Keratinocyte (primary cell): ENCODE data around the gene KANSL1. TPM values are rescaled to one million over a fixed set of nuclear protein-coding genes. Genes with fewer than 3 reads are reported as not detected.

Source experiments
- DNase-seq: peaks from one replicate; pipeline ENCODE4 v3.0.0-alpha.2; 2011; ENCODE audit warnings: low read depth, missing footprints, low spot score
- FAIRE-seq: peaks from 2 replicates; lab custom pipeline; 2011; peaks lifted over from hg19 to GRCh38; lab: Jason Lieb, UNC
- H2AFZ ChIP-seq: 2 replicates; pipeline ENCODE4 v1.6.0; 2012; ENCODE audit warnings: low read length, control low read depth, inconsistent platforms; ENCODE audit not compliant: control insufficient read depth
- H3K27ac ChIP-seq: 2 replicates; pipeline ENCODE4 v1.5.1; 2011; ENCODE audit warnings: low read length; ENCODE audit not compliant: control insufficient read depth, insufficient read depth
- H3K27me3 ChIP-seq: 3 replicates; pipeline ENCODE4 v1.6.0; 2011; ENCODE audit warnings: low read length; ENCODE audit not compliant: control insufficient read depth, insufficient read depth; ENCODE audit errors: extremely low read depth
- H3K36me3 ChIP-seq, 2 experiments: 2 replicates in 1 of 2; 3 replicates in 1 of 2; pipeline ENCODE4 v1.5.1; 2011; ENCODE audit warnings: low read length in 2 of 2, mild to moderate bottlenecking in 1 of 2; ENCODE audit not compliant: control insufficient read depth in 2 of 2, insufficient read depth in 2 of 2; ENCODE audit errors: extremely low read depth in 1 of 2
- H3K4me1 ChIP-seq: 3 replicates; pipeline ENCODE4 v1.5.1; 2011; ENCODE audit warnings: low read length; ENCODE audit not compliant: control insufficient read depth, insufficient read depth; ENCODE audit errors: extremely low read depth
- H3K4me2 ChIP-seq: 3 replicates; pipeline ENCODE4 v1.6.0; 2011; ENCODE audit warnings: low read depth, low read length; ENCODE audit not compliant: control insufficient read depth, insufficient read depth; ENCODE audit errors: extremely low read depth
- H3K4me3 ChIP-seq, 3 experiments: fragments of 200-600 bp in 1 of 3; sonication (generic) in 1 of 3; 2 replicates in 2 of 3; 3 replicates in 1 of 3; pipeline ENCODE4 v1.5.1; 2011 to 2016; ENCODE audit warnings: low read length in 3 of 3, mild to moderate bottlenecking in 3 of 3, control low read depth in 2 of 3, inconsistent platforms in 1 of 3, low read depth in 1 of 3, mixed read lengths in 1 of 3, mixed run types in 1 of 3, moderate library complexity in 1 of 3; ENCODE audit not compliant: control insufficient read depth in 2 of 3, insufficient read depth in 2 of 3; ENCODE audit errors: extremely low read depth in 1 of 3
- H3K79me2 ChIP-seq: 2 replicates; pipeline ENCODE4 v1.6.0; 2012; ENCODE audit warnings: low read length; ENCODE audit not compliant: control insufficient read depth, insufficient read depth
- H3K9ac ChIP-seq: 3 replicates; pipeline ENCODE4 v1.6.0; 2011; ENCODE audit warnings: low read length; ENCODE audit not compliant: control insufficient read depth, insufficient read depth; ENCODE audit errors: extremely low read depth
- H3K9me1 ChIP-seq: 3 replicates; pipeline ENCODE4 v1.6.0; 2011; ENCODE audit warnings: low read length; ENCODE audit not compliant: control insufficient read depth, insufficient read depth; ENCODE audit errors: extremely low read depth
- H3K9me3 ChIP-seq: 2 replicates; pipeline ENCODE4 v1.5.1; 2012; ENCODE audit warnings: low read depth, low read length; ENCODE audit not compliant: control insufficient read depth
- H4K20me1 ChIP-seq: 3 replicates; pipeline ENCODE4 v1.6.0; 2011; ENCODE audit warnings: low read length; ENCODE audit not compliant: control insufficient read depth, insufficient read depth; ENCODE audit errors: extremely low read depth
- EZH2 ChIP-seq: IDR thresholded peaks from one replicate; pipeline ENCODE4 v1.6.1; 2012; ENCODE audit warnings: inconsistent platforms, mild to moderate bottlenecking, low read length, moderate library complexity
- dilution Hi-C: fragments of 300-500 bp; cut with MboI; formaldehyde crosslinking; loops from one replicate; pipeline ENCODE4 v1.7.0; 2020; ENCODE audit warnings: low sequenced_read_pairs; ENCODE audit not compliant: extremely low pct_ligation_motif_present
- polyA plus RNA-seq, 5 experiments: library from polyadenylated mRNA; depleted of rRNA in 3 of 5; stranded (reverse) in 3 of 5; stranded (forward) in 1 of 5; unstranded in 1 of 5; fragments of >200 nt; gene quantifications; 1 replicate in 1 of 5; 2 replicates in 3 of 5; 3 replicates in 1 of 5; pipeline versions ENCODE4 v1.2.1 to v1.2.3, GENCODE V29; 2011 to 2012; ENCODE audit warnings: missing spikeins in 2 of 5, low read depth in 1 of 5, low replicate concordance in 1 of 5
- TF ChIP-seq, protein P1 (sequence below), 3 experiments: IDR thresholded peaks in 1 of 3; conservative IDR thresholded peaks in 1 of 3; optimal IDR thresholded peaks in 1 of 3; 2 replicates in 2 of 3; 3 replicates in 1 of 3; pipeline versions ENCODE3 to v1.5.1; 2011; ENCODE audit warnings: low read length in 3 of 3, mild to moderate bottlenecking in 3 of 3, moderate library complexity in 2 of 3, control low read depth in 1 of 3, inconsistent platforms in 1 of 3; ENCODE audit not compliant: insufficient read depth in 2 of 3; ENCODE audit errors: extremely low read depth in 1 of 3

KANSL1 gene
- polyA plus RNA-seq, 1 donor (not counting 4 experiments of a cell fraction or from before 2014, with no cell fraction given): 17.6 TPM

DNA sequence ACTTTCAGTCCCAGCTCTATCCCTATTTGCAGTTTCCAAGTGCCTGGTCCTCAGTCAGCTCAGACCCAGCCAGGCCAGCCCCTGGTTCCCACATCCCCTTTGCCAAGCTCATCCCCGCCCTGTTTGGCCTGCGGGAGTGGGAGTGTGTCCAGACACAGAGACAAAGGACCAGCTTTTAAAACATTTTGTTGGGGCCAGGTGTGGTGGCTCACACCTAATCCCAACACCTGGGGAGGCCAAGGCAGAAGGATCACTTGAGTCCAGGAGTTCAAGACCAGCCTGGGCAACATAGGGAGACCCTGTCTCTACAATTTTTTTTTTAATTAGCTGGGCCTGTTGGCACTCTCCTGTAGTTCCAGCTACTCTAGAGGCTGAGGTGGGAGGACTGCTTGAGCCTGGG is 192.5 kb downstream of the KANSL1 start:
- no peak for DNase-seq
- no peaks in the 10 kb centered on the region for H3K9me3 ChIP-seq
- H3K4me3 ChIP-seq: no peak overlapping the region
- no peaks in the 10 kb centered on the region for H3K4me1 ChIP-seq
- H3K9ac ChIP-seq: no peak overlapping the region
- FAIRE-seq: no peak
- H3K9me1 ChIP-seq: no peaks in the 10 kb centered on the region
- no peak overlapping the region for H3K27ac ChIP-seq
- H3K36me3 ChIP-seq: no peaks in the 10 kb centered on the region
- no peak overlapping the region for H3K4me2 ChIP-seq
- peaks cover 17% of the 10 kb centered on the region for H3K27me3 ChIP-seq
- H4K20me1 ChIP-seq: no peaks in the 10 kb centered on the region
- H2AFZ ChIP-seq: no peak overlapping the region
- no peak for TF ChIP-seq EZH2
- TF ChIP-seq, protein P1, sequence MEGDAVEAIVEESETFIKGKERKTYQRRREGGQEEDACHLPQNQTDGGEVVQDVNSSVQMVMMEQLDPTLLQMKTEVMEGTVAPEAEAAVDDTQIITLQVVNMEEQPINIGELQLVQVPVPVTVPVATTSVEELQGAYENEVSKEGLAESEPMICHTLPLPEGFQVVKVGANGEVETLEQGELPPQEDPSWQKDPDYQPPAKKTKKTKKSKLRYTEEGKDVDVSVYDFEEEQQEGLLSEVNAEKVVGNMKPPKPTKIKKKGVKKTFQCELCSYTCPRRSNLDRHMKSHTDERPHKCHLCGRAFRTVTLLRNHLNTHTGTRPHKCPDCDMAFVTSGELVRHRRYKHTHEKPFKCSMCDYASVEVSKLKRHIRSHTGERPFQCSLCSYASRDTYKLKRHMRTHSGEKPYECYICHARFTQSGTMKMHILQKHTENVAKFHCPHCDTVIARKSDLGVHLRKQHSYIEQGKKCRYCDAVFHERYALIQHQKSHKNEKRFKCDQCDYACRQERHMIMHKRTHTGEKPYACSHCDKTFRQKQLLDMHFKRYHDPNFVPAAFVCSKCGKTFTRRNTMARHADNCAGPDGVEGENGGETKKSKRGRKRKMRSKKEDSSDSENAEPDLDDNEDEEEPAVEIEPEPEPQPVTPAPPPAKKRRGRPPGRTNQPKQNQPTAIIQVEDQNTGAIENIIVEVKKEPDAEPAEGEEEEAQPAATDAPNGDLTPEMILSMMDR (optimal IDR thresholded peaks at IDR 0.05 in 1 of 3, IDR thresholded peaks at IDR 0.05 in 1 of 3, conservative IDR thresholded peaks at IDR 0.05 in 1 of 3; ENCODE audit: extremely low read depth in 1 of 3, insufficient read depth in 2 of 3, low read length in 3 of 3): no peak
- dilution Hi-C loops: no loop called here
- no peaks in the 10 kb centered on the region for H3K79me2 ChIP-seq

- Histone ChIP-seq H3K79me2 (no peaks in the 10 kb centered on the region), H3K4me1 (no peaks in the 10 kb centered on the region), H3K4me3 (no peak overlapping the region), H3K36me3 (no peaks in the 10 kb centered on the region), H3K9me1 (no peaks in the 10 kb centered on the region), H3K27ac (no peak overlapping the region), H3K27me3 (peaks cover 17% of the 10 kb centered on the region), H3K9ac (no peak overlapping the region), H3K4me2 (no peak overlapping the region), H2AFZ (no peak overlapping the region), H4K20me1 (no peaks in the 10 kb centered on the region), H3K9me3 (no peaks in the 10 kb centered on the region)
- no peak for TF ChIP-seq EZH2
- TF ChIP-seq, protein P1 (optimal IDR thresholded peaks at IDR 0.05 in 1 of 3, IDR thresholded peaks at IDR 0.05 in 1 of 3, conservative IDR thresholded peaks at IDR 0.05 in 1 of 3; ENCODE audit: extremely low read depth in 1 of 3, insufficient read depth in 2 of 3, low read length in 3 of 3): no peak
- DNase-seq (no peak), FAIRE-seq (no peak)
- dilution Hi-C loops: no loop called here
Measured at GRCh38 chr17:46000292-46000691, 192.9 kb downstream of the KANSL1 start.
